Measurements from ENCODE around the gene DUSP10. TPM values are rescaled to one million over a fixed set of nuclear protein-coding genes. Genes with fewer than 3 reads are reported as not detected.

The DUSP10 gene
- total and polyA plus RNA-seq, 2 donors (not counting 1 experiment from before 2014, with no cell fraction given): 19.4 to 71.7 TPM

DNA sequence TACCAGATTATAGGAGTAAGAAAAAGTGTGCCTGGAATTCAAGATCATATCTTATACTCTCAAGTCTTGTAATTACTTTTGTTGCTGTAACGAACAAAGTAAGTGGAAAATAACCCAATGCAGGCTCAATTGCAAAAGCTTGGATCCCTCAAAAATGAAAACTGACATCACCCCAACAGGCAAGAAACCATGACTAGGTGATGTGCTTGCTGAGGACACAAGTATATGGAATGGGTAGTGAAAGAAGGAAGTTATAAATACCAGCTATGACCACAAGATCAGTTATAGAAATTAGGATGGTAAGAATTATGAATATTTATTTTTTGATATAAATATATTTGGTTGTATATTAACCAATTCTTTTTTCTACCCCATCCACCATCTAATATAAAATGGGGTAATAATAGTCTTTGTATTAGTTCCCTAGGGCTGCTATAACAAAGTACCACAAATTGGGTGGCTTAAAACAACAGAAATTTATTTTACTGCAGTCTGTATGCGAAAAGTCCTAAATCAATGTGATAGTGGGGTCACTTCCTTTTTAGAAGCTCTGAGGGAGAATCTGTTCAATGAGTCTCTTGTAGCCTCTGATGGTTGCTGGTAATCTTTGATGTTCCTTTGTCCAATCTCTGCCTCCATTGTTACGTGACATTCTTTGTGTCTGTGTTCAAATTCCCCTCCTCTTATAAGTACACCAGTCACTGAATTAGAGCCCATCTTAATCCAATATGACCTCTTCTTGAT, 45.0 kb downstream of the DUSP10 start:
- Histone ChIP-seq H2AFZ (ENCODE audit: low read length) (no peak overlapping the region), H4K20me1 (ENCODE audit: control insufficient read depth, extremely low read depth, insufficient read depth, low read length) (no peaks in the 10 kb centered on the region), H3K79me2 (ENCODE audit: control insufficient read depth, insufficient read depth, low read length) (no peaks in the 10 kb centered on the region), H3K27me3 (ENCODE audit: control insufficient read depth, insufficient read depth, low read length) (no peaks in the 10 kb centered on the region), H3K9ac (ENCODE audit: insufficient read depth, low read length) (no peak overlapping the region), H3K27ac (ENCODE audit: insufficient read depth, low read length) (no peak overlapping the region), H3K4me1 (ENCODE audit: control insufficient read depth, extremely low read depth, insufficient read depth, low read length) (peaks cover 2% of the 10 kb centered on the region), H3K9me3 (ENCODE audit: control insufficient read depth, insufficient read depth, low read depth, low read length) (no peaks in the 10 kb centered on the region), H3K4me2 (ENCODE audit: extremely low read depth, insufficient read depth, low read length) (no peak overlapping the region), H3K4me3 (replicated peaks in 1 of 4; ENCODE audit: control extremely low read depth in 1 of 4, insufficient read depth in 1 of 4, low read depth in 3 of 4, low read length in 4 of 4) (no peak overlapping the region), H3K36me3 (ENCODE audit: control insufficient read depth, insufficient read depth, low read length) (peaks cover 4% of the 10 kb centered on the region)
- no peak for TF ChIP-seq EZH2 (IDR thresholded peaks at IDR 0.05; ENCODE audit: low read length, missing control alignments)
- TF ChIP-seq, protein P1, sequence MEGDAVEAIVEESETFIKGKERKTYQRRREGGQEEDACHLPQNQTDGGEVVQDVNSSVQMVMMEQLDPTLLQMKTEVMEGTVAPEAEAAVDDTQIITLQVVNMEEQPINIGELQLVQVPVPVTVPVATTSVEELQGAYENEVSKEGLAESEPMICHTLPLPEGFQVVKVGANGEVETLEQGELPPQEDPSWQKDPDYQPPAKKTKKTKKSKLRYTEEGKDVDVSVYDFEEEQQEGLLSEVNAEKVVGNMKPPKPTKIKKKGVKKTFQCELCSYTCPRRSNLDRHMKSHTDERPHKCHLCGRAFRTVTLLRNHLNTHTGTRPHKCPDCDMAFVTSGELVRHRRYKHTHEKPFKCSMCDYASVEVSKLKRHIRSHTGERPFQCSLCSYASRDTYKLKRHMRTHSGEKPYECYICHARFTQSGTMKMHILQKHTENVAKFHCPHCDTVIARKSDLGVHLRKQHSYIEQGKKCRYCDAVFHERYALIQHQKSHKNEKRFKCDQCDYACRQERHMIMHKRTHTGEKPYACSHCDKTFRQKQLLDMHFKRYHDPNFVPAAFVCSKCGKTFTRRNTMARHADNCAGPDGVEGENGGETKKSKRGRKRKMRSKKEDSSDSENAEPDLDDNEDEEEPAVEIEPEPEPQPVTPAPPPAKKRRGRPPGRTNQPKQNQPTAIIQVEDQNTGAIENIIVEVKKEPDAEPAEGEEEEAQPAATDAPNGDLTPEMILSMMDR (conservative IDR thresholded peaks at IDR 0.05 in 1 of 2, IDR thresholded peaks at IDR 0.05 in 1 of 2; ENCODE audit: low read depth in 1 of 2, low read length in 2 of 2): no peak
- no peak for DNase-seq (ENCODE audit: low read depth in 2 of 2)

DNA sequence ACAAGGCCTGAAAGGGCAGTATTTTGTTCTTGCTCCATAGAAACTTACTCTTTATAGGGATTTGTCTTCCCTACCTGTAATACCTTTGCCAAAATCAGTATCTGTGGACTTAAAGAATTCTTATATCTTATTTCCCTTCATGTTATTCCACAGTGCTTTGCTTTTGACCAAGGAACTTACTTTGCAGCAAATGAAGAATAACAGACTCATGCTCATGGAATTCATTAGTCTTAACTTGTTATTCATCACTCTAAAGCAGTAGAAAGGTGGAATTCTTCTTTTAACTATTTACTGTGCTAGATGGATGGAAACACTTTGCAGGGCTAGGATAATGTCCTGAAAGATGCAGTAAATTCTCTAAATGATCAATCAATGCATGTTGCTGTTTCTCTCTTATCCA, 45.9 kb downstream of the DUSP10 start:
- no peak overlapping the region for H3K27ac ChIP-seq (ENCODE audit: insufficient read depth, low read length)

DNA sequence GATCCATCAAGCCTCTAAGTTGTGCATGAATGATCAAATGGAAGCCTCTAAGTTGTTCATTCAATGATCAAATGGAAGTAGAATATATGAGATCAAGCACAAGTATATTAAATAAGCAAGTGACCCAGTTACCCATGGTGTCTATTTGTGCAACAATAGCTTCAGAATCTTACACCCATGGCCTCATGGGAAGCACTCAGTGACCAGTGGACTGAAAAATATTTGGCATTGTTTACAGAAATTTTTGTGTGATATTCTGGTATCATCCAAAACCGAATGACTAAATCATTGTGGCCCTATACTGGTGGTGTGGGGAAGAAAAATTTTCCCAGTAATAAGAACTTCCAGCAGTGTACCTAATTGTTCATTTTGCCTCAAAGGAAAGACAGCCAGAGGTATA, 46.6 kb downstream of the DUSP10 start:
- no peaks in the 10 kb centered on the region for H4K20me1 ChIP-seq (ENCODE audit: control insufficient read depth, extremely low read depth, insufficient read depth, low read length)
- no peak overlapping the region for H3K27ac ChIP-seq (ENCODE audit: insufficient read depth, low read length)
- H3K9me3 ChIP-seq (ENCODE audit: control insufficient read depth, insufficient read depth, low read depth, low read length): no peaks in the 10 kb centered on the region
- no peak overlapping the region for H3K4me3 ChIP-seq (replicated peaks in 1 of 4; ENCODE audit: control extremely low read depth in 1 of 4, insufficient read depth in 1 of 4, low read depth in 3 of 4, low read length in 4 of 4)
- peak in 1 of 2 donors; percentile 43 for DNase-seq (ENCODE audit: low read depth in 2 of 2)
- H3K4me1 ChIP-seq (ENCODE audit: control insufficient read depth, extremely low read depth, insufficient read depth, low read length): peaks cover 2% of the 10 kb centered on the region
- peaks cover 4% of the 10 kb centered on the region for H3K36me3 ChIP-seq (ENCODE audit: control insufficient read depth, insufficient read depth, low read length)
- no peak overlapping the region for H2AFZ ChIP-seq (ENCODE audit: low read length)
- no peak overlapping the region for H3K4me2 ChIP-seq (ENCODE audit: extremely low read depth, insufficient read depth, low read length)
- TF ChIP-seq EZH2 (IDR thresholded peaks at IDR 0.05; ENCODE audit: low read length, missing control alignments): no peak
- no peak overlapping the region for H3K9ac ChIP-seq (ENCODE audit: insufficient read depth, low read length)
- H3K79me2 ChIP-seq (ENCODE audit: control insufficient read depth, insufficient read depth, low read length): no peaks in the 10 kb centered on the region
- no peaks in the 10 kb centered on the region for H3K27me3 ChIP-seq (ENCODE audit: control insufficient read depth, insufficient read depth, low read length)

More for the DNA sequence above, 45.9 kb downstream of the DUSP10 start:
- H3K36me3 ChIP-seq (ENCODE audit: control insufficient read depth, insufficient read depth, low read length): peaks cover 4% of the 10 kb centered on the region
- peak in 1 of 2 donors; percentile 72 for DNase-seq (ENCODE audit: low read depth in 2 of 2)
- H3K4me1 ChIP-seq (ENCODE audit: control insufficient read depth, extremely low read depth, insufficient read depth, low read length): peaks cover 2% of the 10 kb centered on the region
- no peak overlapping the region for H3K4me3 ChIP-seq (replicated peaks in 1 of 4; ENCODE audit: control extremely low read depth in 1 of 4, insufficient read depth in 1 of 4, low read depth in 3 of 4, low read length in 4 of 4)
- H3K27me3 ChIP-seq (ENCODE audit: control insufficient read depth, insufficient read depth, low read length): no peaks in the 10 kb centered on the region
- H2AFZ ChIP-seq (ENCODE audit: low read length): no peak overlapping the region
- H3K9ac ChIP-seq (ENCODE audit: insufficient read depth, low read length): no peak overlapping the region
- H3K9me3 ChIP-seq (ENCODE audit: control insufficient read depth, insufficient read depth, low read depth, low read length): no peaks in the 10 kb centered on the region
- no peaks in the 10 kb centered on the region for H4K20me1 ChIP-seq (ENCODE audit: control insufficient read depth, extremely low read depth, insufficient read depth, low read length)
- H3K79me2 ChIP-seq (ENCODE audit: control insufficient read depth, insufficient read depth, low read length): no peaks in the 10 kb centered on the region
- no peak for TF ChIP-seq EZH2 (IDR thresholded peaks at IDR 0.05; ENCODE audit: low read length, missing control alignments)
- TF ChIP-seq, protein P1 (conservative IDR thresholded peaks at IDR 0.05 in 1 of 2, IDR thresholded peaks at IDR 0.05 in 1 of 2; ENCODE audit: low read depth in 1 of 2, low read length in 2 of 2): no peak
- no peak overlapping the region for H3K4me2 ChIP-seq (ENCODE audit: extremely low read depth, insufficient read depth, low read length)
